Midbrain (tissue), 1 donor: ENCODE measurements around the gene GATAD2A.
A peak's percentile ranks its signal among the peaks of the same experiment; 100 is the strongest.
"Not testable (repeated sequence)": the region's sequence is repeated elsewhere in the genome, so short reads cannot be mapped to it uniquely, and the experiment has no call there.

ENCODE experiments used
- DNase-seq: peaks from one replicate; lab custom pipeline; 2025; lab: John Stamatoyannopoulos, UW

Gene GATAD2A

DNA sequence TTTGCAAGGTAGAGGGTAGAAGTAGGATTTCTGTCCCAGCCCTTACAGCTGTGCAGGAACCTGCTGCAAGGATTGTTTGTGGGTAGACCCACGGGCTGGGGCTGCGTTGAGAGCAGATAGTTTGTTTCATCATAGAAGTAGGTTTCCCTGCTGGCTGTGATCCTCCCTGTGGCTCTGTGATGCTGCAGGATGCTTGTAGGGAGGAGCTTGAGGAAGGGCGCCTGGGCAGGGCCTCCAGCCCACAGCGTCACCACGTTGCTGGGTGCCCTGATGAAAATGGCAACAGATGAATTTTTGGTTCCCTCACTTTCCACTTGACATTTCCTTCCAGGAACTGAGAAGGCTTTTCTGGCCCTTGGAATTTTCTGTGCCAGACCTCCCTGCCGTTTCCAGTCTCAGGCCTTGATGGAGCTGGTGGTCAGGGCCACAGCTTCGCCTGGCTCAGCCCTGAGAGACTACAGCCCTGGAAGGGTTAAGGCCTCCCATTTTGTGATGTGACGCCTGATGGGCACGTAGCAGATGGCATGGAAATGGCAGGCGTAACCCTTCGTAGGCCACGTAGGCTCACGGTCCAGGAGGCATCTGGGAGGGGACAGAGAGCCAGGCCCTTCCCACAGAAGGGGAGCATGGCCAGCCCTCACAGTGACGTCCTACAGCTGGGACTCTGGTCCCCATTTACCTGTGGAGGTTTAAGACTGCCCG is 42.2 kb downstream of the GATAD2A start:
- DNase-seq = no peak

DNA sequence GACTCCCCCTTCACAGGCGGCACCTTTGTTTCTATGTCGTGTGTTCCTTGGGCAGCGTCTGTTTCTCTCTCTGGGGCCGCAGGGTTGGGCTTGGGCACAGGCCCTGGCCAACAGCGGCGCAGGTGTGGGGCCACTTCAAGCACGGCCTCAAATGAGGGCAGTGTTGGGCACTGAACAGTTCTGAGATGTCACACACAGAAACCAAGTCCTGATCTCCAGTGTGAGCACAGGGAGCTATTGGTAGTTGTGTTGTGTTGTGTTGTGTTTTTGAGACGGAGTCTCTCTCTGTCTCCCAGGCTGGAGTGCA is 42.7 kb downstream of the GATAD2A start:
- DNase-seq = no peak

DNA sequence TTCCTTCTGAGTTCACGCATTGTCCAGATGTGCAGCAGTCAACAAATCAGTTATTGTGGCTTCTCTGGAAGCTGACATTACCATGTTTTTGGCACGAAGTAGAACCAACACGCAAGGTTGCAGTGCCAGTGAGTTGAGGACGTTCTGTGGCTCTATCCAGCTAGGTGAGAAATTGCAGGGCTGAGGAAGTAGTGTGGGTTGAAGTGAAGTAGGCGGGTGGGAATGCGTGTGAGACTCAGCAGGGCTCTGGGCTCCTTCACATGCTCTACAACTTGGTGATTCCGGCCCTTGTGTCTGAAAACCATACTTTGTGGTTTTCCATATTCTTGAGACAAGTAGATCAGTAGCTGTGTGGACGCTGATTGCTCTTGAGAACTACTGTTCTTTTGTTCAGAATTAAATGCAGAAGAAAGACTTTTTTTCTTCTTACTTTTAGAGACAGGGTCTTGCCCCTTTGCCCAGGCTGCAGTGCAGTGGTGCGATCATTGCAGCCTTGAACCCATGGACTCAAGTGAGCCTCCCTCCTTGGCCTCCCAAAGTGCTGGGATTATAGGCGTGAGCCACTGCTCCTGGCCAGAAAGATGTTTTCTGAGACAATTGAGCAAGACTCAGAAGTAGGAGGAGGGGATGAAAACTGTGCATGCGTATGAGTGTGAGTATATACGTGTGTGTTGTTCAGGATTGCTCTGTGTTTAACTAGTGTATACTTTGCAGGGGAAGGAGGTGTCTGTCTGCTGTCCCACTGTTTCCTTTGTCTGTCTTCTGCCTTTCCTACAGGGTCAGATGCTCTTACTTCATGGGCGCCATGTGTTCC is 46.2 kb downstream of the GATAD2A start:
- DNase-seq = no peak

DNA sequence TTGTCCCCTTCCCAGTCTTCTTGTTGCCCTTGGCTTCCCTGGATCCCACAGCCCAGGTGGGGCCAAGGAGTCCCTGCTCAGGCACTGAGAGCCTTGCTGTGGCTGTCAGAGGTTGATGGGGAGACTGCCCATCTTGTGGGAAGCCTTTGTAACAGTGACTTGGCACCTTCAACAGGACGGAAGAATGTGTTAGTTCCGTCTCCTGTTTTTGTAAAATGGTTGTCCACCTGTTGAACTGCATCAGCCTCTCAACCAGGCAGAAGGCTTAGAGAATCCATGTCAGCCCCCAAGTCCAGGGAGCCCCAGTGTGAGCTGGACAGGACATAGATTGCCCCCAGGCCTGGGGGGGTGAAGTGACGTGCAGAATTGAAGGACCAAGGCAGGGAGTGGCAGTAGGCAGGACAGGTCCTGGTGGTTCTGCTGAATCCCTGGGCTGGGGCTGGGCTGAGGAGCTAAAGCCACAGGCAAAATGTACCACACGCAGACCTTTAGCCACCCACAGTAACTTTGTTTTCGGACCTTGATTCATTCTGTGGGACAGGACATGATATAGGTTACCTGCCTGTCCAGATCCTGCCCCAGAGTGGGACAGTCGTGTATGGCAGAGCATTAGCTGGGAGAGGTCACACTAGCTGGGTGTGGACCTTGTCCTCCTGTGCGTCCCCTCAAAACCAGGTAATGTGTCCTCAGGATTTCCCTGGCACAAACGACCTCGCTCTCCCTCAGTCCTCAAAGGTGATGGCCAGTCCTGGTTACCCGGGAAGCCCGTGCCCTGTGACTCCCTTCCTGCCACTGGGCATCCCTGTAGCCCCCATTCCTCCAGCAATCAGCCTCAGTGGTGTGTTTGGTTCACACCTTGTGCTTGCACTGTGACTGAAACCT is 47.0 kb downstream of the GATAD2A start:
- no peak for DNase-seq

DNA sequence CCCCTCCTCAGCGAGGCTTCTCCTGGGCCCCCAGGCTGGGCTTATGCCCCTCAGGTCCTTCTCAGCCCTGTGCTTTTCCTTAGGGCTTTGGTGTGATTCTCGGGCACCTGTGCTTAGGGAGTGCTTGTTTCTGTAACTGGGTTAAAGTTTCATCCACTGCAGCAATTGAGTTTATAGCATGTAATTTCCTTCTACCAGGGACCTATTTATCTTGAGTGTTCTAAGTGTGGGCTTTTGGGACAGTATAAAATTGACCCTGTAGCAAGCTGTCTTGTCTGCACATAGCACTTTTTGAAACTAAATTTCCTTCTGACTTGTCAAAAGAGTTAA is 47.6 kb downstream of the GATAD2A start:
- DNase-seq = no peak

DNA sequence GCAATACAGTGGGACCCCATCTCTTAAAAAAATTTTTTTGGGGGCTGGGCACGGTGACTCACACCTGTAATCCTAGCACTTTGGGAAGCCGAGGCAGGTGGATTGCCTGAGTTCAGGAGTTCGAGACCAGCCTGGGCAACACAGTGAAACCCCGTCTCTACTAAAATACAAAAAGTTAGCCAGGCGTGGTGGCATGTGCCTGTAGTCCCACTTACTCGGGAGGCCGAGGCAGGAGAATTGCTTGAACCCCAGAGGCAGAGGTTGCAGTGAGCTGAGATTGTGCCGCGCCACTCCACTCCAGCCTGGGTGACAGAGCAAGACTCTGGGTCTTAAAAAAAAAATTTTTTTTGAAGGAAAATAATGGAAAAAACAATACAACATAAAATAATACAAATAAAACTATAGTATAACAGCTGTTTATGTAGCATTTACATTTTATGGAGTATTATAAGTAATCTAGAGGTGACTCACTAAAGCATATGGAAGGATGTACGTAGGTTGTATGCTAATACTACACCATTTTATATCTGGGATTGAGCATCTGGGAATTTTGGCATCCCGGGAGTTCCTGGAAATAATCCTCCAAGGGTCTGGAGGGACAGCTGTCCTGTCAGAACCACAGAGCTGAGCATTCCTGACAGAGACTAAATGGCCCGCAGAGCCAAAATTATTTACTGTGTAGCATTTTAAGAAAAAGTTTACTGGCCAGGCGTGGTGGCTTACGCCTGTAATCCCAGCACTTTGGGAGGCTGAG is 49.9 kb downstream of the GATAD2A start:
- not testable (repeated sequence) for DNase-seq

DNA sequence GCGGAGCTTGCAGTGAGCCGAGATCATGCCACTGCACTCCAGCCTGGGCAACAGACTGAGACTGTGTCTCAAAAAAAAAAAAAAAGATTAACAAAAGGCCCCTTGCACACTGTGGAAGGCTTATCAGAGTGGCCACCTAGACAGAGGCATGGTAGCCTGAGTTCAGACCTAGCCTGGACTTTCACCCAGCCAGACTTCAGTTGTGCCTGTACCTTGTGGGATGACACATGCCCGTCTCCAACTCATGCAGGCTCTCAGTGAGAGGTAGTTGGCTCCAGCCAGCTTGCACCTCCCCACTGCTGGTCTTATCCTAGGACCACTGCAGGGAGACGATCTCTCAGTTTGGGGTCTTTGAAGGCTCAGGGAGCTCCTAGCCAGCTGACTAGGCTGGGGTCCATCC is 52.2 kb downstream of the GATAD2A start:
- no peak for DNase-seq

DNA sequence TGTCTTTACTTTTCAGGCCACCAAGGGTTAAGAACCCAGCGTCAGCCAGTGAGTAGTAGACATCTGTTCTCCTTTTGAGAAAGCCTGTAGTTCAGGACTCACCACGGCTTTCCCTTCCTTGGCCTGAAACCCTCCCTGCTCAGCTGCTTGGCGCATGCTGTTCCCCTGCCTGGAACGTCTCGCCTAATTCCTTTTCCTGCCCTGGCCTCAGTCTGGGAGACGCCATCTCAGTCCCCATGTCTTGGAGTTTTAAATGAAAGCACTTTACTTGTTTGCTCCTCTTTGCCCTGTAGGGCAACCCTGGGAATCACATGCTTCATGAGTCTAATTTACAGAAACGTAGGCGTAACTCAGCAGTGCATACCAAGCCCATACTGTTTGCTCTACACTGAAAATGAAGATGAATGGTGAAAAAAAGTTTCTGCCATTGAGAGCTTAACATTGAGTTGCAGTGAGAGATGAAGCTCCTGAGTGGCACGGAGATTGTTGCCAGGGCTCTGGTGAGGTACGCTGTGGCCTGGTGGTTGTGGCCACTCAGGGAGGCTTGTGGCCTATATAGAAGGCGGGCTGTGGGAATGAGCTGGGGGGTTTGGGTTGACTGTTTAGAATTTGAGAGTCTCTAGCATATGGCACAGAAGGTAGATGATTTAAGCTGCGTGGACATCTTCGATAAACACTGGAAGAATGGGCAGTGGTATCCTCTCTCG is 52.8 kb downstream of the GATAD2A start:
- no peak for DNase-seq

DNA sequence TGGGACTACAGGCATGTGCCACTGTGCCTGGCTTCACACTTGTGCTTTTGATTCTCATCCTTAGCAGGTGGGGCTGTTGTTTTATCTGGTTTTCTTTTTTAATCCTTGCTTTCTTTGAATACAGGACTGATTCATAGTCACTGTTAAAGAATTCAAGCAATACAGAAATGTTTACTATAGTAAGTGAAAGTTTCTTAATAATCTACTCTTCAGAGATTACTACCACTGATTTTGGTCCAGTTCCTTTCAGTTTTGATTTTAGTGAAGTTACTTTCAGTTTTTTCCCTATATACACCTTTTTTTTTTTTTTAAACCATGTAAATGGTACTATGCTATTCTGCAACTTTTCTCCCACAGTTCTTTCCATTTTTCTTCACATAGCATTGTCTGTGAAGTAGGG is 53.6 kb downstream of the GATAD2A start:
- DNase-seq = no peak

DNA sequence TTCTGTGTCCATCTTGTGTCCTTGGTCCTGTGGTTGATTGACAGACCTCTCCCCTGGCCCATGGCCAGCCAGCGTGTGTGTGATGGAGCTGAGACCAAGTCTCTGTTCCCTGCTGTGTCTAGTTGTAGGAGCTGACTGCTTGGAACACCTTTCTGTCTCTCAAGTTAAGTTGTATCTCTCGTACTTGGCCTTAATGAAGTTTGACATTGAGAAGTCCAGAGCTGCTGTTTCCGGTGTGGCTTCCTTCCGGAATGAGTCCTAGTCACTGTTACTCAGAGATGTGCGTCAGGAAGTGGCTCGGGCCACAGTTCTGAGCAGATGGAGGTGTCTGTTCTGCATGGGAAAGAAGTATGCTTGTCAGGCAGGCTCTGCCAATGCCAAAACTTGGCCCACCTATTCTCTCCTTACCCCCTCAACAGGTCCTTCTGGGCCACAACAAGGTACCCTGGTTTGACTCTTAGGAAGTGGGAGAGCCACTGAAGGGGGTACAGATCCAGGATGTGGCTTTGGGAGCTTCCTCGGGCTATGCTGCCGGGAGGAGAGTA is 54.3 kb downstream of the GATAD2A start:
- DNase-seq = no peak

DNA sequence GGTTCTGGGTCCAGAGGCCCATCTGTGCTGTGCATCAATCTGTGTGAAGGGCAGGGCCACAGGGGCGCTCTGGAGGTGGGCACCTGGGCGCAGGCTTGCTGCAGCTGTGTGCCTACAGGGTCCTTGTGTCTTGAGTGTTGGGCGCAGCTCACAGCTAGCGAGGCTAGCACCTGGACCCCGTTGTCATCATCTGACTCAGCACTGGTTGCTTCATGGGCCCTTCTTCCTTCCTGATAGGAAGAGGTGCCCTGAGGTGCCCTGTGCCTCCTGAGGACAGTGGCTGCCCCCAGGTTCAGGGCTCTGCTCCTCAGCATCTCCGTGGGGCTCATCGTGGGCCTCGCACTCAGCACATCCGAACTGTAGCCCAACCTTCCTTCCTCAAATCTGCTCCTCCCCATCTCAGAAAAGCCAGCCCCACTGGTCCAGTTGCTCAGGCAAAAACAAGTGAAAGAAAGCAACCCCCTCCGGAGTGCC is 54.8 kb downstream of the GATAD2A start:
- no peak for DNase-seq

DNA sequence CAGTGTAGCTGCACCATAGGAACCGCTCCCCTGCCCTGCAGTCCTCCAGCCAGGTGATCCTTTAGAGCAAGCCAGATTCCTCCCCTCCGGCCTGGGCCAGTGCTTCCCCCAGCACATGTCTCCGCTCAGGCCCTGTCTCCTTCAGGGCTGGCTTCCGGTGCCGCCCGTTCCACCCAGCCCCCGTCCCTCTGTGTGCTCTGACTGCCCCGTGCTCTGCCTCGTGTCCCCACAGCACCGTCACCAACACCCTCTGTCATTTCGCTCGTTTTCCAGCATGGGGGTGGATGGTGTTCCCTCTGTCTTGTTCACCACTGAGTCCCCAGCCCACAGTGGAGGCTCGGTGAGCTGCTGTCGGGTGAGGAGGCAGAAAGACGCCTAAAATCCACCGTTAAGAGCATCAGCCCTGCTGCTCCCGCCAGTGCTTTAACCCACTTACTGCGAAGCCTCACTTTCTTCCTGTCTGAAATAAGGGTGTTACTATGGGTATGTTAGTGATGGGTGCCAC is 55.3 kb downstream of the GATAD2A start:
- no peak for DNase-seq

DNA sequence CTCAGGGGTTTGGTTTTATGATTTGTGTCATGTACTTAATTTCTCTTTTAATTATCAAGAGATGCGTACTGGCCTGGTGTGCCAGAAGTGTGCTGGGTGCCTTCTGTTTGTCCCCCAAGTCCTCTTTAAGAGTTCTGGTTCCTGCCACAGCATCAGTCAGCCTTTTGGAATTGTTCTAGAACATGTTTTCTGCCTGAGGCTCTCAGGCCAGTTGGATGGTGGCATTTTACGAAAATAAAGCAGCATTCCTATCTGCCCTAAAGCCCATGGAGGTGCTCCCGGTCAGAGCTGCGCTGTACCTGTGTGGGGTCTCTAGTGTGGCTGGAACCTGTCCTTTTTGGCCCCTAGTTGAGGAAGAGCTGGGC is 55.8 kb downstream of the GATAD2A start:
- no peak for DNase-seq

DNA sequence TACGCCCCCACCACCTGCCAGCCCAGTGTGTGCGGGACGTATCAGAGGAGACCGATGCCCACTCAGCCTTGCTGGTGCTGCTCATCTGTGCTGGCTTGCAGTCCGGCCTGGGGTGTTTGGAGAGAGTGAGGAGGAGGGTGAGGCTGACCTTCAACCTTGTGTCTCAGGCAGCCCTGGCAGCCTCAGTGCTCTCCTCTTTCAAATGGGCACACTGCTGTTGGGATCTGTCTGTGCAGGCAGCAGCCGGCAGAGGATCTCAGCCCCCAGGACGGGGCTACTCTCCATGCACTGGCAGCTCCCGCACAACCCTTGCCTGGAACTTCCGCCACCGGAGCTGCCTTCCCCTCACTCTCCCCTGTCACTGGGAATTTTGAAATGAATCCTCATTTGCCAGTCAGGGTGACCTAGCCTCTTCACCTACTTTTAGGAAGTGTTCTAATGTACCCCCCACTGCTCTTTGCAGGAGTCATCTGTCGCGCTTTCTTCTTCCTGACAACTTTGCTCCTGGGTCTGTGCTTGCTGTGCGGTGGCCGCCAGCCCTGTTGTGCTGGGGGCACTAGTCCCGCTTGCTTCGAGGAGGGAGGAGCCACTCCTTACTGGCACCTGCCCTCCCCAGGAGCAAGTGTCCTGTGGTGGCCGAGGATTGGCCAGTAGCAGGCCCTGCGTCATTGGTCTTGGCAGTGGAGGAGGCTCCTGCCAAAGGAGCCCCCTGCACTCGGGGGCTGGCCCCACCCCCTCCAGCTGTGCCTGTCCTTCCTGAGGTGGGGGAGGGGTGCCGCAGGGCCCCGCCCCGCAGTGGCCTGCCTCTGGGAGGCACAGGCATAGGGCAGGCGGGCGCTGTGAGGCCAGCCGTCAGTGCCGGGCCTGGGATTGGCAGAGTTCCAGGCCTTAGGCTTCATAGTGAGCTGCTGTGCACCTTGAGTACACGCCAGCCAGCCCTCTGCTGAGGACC is 56.5 kb downstream of the GATAD2A start:
- no peak for DNase-seq

DNA sequence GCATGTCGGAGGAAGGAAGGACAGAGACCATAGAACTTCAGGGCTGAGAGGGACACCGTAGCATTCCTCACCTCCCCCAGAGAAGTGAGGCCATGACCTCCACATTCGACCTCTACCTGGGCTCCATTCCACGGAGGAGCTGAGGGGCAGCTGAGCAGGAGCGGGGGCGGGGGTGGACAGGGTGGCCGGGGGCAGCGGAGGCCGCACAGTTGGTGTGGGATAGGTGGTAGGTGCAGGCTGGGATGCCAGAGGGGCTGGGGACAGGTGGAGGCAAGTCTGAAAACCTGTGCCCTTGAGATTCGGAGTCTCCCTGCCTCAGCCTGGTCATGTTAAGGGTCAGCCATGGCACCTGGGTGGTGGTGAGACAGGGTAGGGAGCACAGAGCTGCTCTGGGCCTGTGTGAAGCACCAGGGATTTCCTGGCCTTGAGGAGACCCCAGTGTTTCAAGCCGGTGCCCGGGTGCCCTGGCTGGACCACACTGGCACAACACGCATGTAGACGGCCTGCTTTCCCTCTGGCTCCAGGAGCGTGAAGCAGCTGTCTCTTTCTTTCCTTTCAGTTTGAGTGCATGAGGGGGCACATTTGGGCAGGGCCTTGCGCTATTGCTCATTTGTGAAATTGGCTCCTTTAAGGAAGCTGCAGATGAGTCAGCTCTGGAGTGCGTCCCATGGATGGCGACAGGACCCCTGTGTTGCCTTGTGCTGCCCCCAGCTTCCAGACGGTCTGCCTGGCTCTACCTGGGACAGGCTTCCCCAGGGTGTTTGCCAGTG is 58.1 kb downstream of the GATAD2A start:
- no peak for DNase-seq

DNA sequence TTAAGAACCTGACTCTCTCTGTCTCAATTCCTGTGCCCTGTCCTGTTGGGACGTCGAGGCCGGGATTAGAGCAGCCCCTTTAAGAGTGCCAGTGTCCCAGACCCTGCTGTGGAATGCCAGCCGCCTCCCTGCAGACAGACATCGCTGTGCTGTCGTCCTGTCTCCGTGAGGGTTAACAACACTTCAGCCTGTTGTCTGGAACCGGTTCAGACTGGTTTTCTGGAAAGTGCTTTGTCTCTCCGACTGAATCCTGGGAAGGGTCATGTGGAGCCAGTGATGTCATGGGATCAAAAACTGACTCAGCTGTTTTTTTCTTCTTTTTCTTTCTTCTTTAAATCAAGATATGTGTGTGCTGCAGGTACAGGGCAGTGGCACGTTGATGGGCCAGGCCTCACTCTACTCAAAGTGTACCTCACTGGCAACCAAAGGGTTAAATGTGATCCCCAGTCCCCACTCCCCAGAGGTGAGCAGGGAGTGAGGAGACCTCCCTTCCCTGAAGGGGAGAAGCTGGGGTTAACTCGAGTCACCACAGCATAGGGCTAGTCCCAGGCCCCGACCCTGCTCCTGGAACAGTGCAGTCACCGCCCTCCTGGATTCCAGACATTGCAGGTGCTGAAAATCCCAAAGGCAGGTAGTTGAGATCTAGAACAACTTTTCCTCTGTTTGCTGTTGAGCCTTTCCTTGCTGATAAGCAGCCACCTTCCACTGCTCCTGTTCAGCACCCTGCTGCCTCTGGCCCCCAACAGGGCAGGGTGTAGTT is 59.0 kb downstream of the GATAD2A start:
- peak; percentile 20 for DNase-seq

DNA sequence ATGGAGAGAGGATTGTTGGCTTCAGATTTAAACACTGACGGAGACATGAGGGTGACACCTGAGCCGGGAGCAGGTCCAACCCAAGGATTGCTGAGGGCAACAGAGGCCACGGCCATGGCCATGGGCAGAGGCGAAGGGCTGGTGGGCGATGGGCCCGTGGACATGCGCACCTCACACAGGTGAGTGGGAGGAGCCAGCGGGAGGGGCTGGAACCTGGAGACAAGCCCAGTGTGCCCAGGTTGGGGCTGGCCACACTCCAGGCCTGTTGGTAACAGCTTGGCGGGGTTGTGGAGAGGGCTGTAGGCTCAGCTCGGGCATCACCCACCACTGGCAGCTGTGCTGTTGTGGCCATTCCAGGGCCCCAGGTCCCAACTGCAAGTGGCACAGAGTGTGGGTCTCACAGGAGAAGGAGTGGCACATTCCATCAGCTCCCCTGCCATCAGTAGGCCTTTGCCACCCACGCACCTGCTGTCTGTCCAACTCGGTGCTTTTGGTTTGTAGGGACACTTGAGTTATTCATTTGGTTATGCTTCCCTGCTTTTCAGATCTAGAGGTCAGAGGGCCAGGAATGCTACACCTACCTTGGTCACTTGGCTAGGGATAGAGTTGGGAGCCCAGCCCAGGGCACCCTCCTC is 60.1 kb downstream of the GATAD2A start:
- DNase-seq = no peak

DNA sequence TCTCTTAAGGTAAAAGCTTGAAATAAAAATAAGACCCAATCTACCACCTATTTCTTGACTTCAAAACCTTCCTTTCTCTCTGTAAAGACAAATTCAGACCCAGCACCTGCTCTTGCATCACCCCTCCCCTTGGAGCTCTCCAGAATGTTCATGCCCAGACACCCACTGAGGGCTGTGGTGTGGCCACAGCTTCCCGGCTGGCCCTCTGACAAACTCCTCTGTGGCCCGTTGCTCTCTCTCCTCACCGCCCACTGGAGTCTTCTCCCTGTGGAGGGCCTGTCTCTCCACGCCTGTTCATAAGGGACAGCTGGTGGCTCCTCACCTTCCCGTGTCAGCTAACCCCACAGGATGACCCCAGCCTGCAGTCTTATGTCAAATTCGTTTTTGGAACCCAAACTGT is 60.7 kb downstream of the GATAD2A start:
- DNase-seq = no peak
